Measurements from ENCODE around the gene LRP1.

LRP1 gene

GRCh38 chr12:57089271-57090245 lies 38.7 kb upstream of the LRP1 start:
- peak; percentile 10 for ATAC-seq
- TF ChIP-seq ZFP3 (CRISPR knock-in tag; IDR thresholded peaks at IDR 0.05) (no peak), CSDC2 (CRISPR knock-in tag; IDR thresholded peaks at IDR 0.05) (no peak), ZNF70 (CRISPR knock-in tag; IDR thresholded peaks at IDR 0.05) (peak; percentile 91)

GRCh38 chr12:57090490-57090889 lies 37.8 kb upstream of the LRP1 start:
- ATAC-seq = no peak

GRCh38 chr12:57090924-57091637 lies 37.2 kb upstream of the LRP1 start:
- no peak for ATAC-seq
- TF ChIP-seq TCF4 (CRISPR knock-in tag; IDR thresholded peaks at IDR 0.05; ENCODE audit: borderline replicate concordance) = no peak
- TF ChIP-seq ESRRG (CRISPR knock-in tag; IDR thresholded peaks at IDR 0.05) = no peak
- TF ChIP-seq TOX (CRISPR knock-in tag; IDR thresholded peaks at IDR 0.05; ENCODE audit: borderline replicate concordance) = no peak
- TF ChIP-seq ISL1 (CRISPR knock-in tag; IDR thresholded peaks at IDR 0.05) = no peak
- TF ChIP-seq PATZ1 (CRISPR knock-in tag; IDR thresholded peaks at IDR 0.05; ENCODE audit: borderline replicate concordance) = no peak
- TF ChIP-seq TSHZ2 (CRISPR knock-in tag; IDR thresholded peaks at IDR 0.05) = no peak
- no peak for TF ChIP-seq ZNF565 (CRISPR knock-in tag; conservative IDR thresholded peaks at IDR 0.05; ENCODE audit: low read depth)
- TF ChIP-seq ZFP30 (CRISPR knock-in tag; IDR thresholded peaks at IDR 0.05) = no peak

More at GRCh38 chr12:57090490-57090889, 37.8 kb upstream of the LRP1 start:
- TF ChIP-seq PATZ1 (CRISPR knock-in tag; IDR thresholded peaks at IDR 0.05; ENCODE audit: borderline replicate concordance) (no peak), CSRNP3 (CRISPR knock-in tag; IDR thresholded peaks at IDR 0.05) (no peak), PPARA (CRISPR knock-in tag; IDR thresholded peaks at IDR 0.05; ENCODE audit: borderline replicate concordance) (no peak), ZNF8 (CRISPR knock-in tag; IDR thresholded peaks at IDR 0.05) (no peak), ZC3H10 (CRISPR knock-in tag; IDR thresholded peaks at IDR 0.05) (no peak), ZFP3 (CRISPR knock-in tag; IDR thresholded peaks at IDR 0.05) (no peak), SNAI2 (CRISPR knock-in tag; IDR thresholded peaks at IDR 0.05) (no peak), BACH2 (CRISPR knock-in tag; IDR thresholded peaks at IDR 0.05; ENCODE audit: borderline replicate concordance) (no peak), CREB5 (CRISPR knock-in tag; IDR thresholded peaks at IDR 0.05; ENCODE audit: low read depth) (no peak), RARB (CRISPR knock-in tag; IDR thresholded peaks at IDR 0.05) (no peak), CSDC2 (CRISPR knock-in tag; IDR thresholded peaks at IDR 0.05) (no peak), ARNTL (CRISPR knock-in tag; IDR thresholded peaks at IDR 0.05; ENCODE audit: borderline replicate concordance, low read depth) (no peak), GLIS3 (CRISPR knock-in tag; IDR thresholded peaks at IDR 0.05) (no peak), ZNF565 (CRISPR knock-in tag; conservative IDR thresholded peaks at IDR 0.05; ENCODE audit: low read depth) (no peak), ZNF70 (CRISPR knock-in tag; IDR thresholded peaks at IDR 0.05) (no peak), POU6F1 (CRISPR knock-in tag; IDR thresholded peaks at IDR 0.05; ENCODE audit: borderline replicate concordance, low read depth) (no peak)
